ENCODE data around the gene RASSF8. TPM values are rescaled to one million over a fixed set of nuclear protein-coding genes. Genes with fewer than 3 reads are reported as not detected.

Gene RASSF8
- total and polyA plus RNA-seq, 2 experiments from 2014 or later: 11.5 to 30.6 TPM

DNA sequence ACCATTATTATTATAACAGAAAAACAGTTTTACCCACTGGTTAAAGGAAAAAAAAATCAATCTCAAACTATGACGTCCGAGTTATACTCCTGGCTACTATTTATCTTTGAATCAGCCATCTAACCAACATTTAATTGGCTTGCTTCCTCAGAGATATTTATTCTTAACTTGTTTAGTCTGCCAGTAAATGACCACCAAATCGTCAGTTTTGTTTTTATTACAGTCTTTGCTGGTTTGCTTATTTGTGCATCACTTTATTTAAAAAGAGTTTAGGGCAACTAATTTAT is 71.2 kb downstream of the RASSF8 start (continued):
- TF ChIP-seq, protein P1, sequence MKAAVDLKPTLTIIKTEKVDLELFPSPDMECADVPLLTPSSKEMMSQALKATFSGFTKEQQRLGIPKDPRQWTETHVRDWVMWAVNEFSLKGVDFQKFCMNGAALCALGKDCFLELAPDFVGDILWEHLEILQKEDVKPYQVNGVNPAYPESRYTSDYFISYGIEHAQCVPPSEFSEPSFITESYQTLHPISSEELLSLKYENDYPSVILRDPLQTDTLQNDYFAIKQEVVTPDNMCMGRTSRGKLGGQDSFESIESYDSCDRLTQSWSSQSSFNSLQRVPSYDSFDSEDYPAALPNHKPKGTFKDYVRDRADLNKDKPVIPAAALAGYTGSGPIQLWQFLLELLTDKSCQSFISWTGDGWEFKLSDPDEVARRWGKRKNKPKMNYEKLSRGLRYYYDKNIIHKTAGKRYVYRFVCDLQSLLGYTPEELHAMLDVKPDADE (IDR thresholded peaks at IDR 0.05): no peak
- TF ChIP-seq JUNB (IDR thresholded peaks at IDR 0.05; ENCODE audit: unreplicated experiment) (no peak), ZNF331 (CRISPR knock-in tag; IDR thresholded peaks at IDR 0.05; ENCODE audit: low read depth) (no peak), EZH2 (IDR thresholded peaks at IDR 0.05; ENCODE audit: low read depth, unreplicated experiment) (no peak), ZNF114 (CRISPR knock-in tag; IDR thresholded peaks at IDR 0.05) (no peak), CREB1 (CRISPR knock-in tag; IDR thresholded peaks at IDR 0.05; ENCODE audit: low read depth) (no peak), STAT1 (IDR thresholded peaks at IDR 0.05; ENCODE audit: unreplicated experiment) (no peak)
- TF ChIP-seq, protein P2, sequence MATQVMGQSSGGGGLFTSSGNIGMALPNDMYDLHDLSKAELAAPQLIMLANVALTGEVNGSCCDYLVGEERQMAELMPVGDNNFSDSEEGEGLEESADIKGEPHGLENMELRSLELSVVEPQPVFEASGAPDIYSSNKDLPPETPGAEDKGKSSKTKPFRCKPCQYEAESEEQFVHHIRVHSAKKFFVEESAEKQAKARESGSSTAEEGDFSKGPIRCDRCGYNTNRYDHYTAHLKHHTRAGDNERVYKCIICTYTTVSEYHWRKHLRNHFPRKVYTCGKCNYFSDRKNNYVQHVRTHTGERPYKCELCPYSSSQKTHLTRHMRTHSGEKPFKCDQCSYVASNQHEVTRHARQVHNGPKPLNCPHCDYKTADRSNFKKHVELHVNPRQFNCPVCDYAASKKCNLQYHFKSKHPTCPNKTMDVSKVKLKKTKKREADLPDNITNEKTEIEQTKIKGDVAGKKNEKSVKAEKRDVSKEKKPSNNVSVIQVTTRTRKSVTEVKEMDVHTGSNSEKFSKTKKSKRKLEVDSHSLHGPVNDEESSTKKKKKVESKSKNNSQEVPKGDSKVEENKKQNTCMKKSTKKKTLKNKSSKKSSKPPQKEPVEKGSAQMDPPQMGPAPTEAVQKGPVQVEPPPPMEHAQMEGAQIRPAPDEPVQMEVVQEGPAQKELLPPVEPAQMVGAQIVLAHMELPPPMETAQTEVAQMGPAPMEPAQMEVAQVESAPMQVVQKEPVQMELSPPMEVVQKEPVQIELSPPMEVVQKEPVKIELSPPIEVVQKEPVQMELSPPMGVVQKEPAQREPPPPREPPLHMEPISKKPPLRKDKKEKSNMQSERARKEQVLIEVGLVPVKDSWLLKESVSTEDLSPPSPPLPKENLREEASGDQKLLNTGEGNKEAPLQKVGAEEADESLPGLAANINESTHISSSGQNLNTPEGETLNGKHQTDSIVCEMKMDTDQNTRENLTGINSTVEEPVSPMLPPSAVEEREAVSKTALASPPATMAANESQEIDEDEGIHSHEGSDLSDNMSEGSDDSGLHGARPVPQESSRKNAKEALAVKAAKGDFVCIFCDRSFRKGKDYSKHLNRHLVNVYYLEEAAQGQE (IDR thresholded peaks at IDR 0.05; ENCODE audit: unreplicated experiment): no peak

DNA sequence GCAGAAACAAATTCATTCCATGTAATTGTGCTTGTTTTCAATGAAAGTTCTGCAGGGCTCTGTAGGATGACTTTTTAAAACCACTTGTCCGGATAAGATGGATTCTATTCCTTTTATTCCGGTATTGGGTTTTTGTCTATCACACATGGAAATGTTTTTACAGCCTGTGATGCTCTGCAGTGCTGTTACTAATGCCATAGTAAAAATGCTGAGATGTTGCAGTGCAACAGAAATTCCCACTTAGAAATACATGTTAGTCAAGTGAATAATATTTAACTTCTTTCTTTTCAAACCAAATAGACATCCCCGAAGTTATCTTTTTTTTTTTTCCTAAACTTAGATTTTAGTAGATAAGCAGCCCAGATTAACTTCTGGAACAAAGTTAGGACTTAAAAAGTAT is 71.9 kb downstream of the RASSF8 start:
- ATAC-seq: no peak
- H4K20me1 ChIP-seq (replicated peaks; ENCODE audit: insufficient read depth): no peaks in the 10 kb centered on the region
- H3K27me3 Mint-ChIP-seq (ENCODE audit: insufficient read depth, low read depth, poor library complexity): peaks cover under 1% of the 10 kb centered on the region

More for the DNA sequence above, 71.9 kb downstream of the RASSF8 start:
- H3K4me1 Mint-ChIP-seq: peaks cover 17% of the 10 kb centered on the region; the same call in 2 of the 3 replicates
- peaks cover 24% of the 10 kb centered on the region for H3K79me2 ChIP-seq (replicated peaks; ENCODE audit: insufficient read depth)
- H2AFZ ChIP-seq: no peak overlapping the region
- TF ChIP-seq, protein P2 (IDR thresholded peaks at IDR 0.05; ENCODE audit: unreplicated experiment): no peak
- TF ChIP-seq POLR2AphosphoS5 (IDR thresholded peaks at IDR 0.05; ENCODE audit: low read depth) (no peak), STAT1 (IDR thresholded peaks at IDR 0.05; ENCODE audit: unreplicated experiment) (no peak), EZH2 (IDR thresholded peaks at IDR 0.05; ENCODE audit: low read depth, unreplicated experiment) (no peak), ZNF331 (CRISPR knock-in tag; IDR thresholded peaks at IDR 0.05; ENCODE audit: low read depth) (no peak), ZNF114 (CRISPR knock-in tag; IDR thresholded peaks at IDR 0.05) (no peak)
- TF ChIP-seq, protein P3, sequence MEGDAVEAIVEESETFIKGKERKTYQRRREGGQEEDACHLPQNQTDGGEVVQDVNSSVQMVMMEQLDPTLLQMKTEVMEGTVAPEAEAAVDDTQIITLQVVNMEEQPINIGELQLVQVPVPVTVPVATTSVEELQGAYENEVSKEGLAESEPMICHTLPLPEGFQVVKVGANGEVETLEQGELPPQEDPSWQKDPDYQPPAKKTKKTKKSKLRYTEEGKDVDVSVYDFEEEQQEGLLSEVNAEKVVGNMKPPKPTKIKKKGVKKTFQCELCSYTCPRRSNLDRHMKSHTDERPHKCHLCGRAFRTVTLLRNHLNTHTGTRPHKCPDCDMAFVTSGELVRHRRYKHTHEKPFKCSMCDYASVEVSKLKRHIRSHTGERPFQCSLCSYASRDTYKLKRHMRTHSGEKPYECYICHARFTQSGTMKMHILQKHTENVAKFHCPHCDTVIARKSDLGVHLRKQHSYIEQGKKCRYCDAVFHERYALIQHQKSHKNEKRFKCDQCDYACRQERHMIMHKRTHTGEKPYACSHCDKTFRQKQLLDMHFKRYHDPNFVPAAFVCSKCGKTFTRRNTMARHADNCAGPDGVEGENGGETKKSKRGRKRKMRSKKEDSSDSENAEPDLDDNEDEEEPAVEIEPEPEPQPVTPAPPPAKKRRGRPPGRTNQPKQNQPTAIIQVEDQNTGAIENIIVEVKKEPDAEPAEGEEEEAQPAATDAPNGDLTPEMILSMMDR (conservative IDR thresholded peaks at IDR 0.05; ENCODE audit: low read depth in 2 of 2): no peak
- no peak overlapping the region for H3K4me3 ChIP-seq
- H3K9me2 ChIP-seq (ENCODE audit: insufficient read depth): no peaks in the 10 kb centered on the region
- no peak overlapping the region for H3K27ac Mint-ChIP-seq
- H3K27ac ChIP-seq (ENCODE audit: low read depth): no peak overlapping the region
- no peaks in the 10 kb centered on the region for H3K36me3 ChIP-seq (ENCODE audit: insufficient read depth)
- no peaks in the 10 kb centered on the region for H3K9me3 Mint-ChIP-seq
- no peaks in the 10 kb centered on the region for H3F3A ChIP-seq (replicated peaks; ENCODE audit: low read depth)
- H3K4me1 ChIP-seq (ENCODE audit: insufficient read depth): no peaks in the 10 kb centered on the region
- no peak for DNase-seq (ENCODE audit: low spot score)
- H3K4me2 ChIP-seq: no peak overlapping the region
- H3K36me3 Mint-ChIP-seq (ENCODE audit: low read depth): no peaks in the 10 kb centered on the region
- H3K27me3 ChIP-seq (ENCODE audit: insufficient read depth): no peaks in the 10 kb centered on the region
- no peak overlapping the region for H3K4me3 Mint-ChIP-seq
